ENCODE data around the gene UQCRC2. TPM values are rescaled to one million over a fixed set of nuclear protein-coding genes. Genes with fewer than 3 reads are reported as not detected.
A peak's percentile ranks its signal among the peaks of the same experiment; 100 is the strongest.
"Not testable (repeated sequence)": the region's sequence is repeated elsewhere in the genome, so short reads cannot be mapped to it uniquely, and the experiment has no call there.

The UQCRC2 gene
- total RNA-seq, 4 donors from 2014 or later = 163 to 198 (median 177) TPM

- ATAC-seq = no peak
These were observed 43.9 kb downstream of the UQCRC2 start for GRCh38 chr16:21996923-21997696.

GRCh38 chr16:21997697-21998480 lies 44.7 kb downstream of the UQCRC2 start:
- peaks cover 0 to 16% (median 4%) of the 10 kb centered on the region in 3 donors for H3K4me1 ChIP-seq
- 66 to 84% methylated on average over 4 to 6 of the region's 7 CpGs for WGBS, 2 donors (ENCODE audit: low coverage in 1 of 2)
- no peak for ATAC-seq
- H3K36me3 ChIP-seq = no peaks in the 10 kb centered on the region
- H3K9me3 ChIP-seq = no peaks in the 10 kb centered on the region
- no peak for TF ChIP-seq CTCF (IDR thresholded peaks at IDR 0.05)
- TF ChIP-seq EP300 (IDR thresholded peaks at IDR 0.05) = no peak
- TF ChIP-seq POLR2AphosphoS5 (IDR thresholded peaks at IDR 0.05) = no peak
- no peak for TF ChIP-seq POLR2A (IDR thresholded peaks at IDR 0.05)
- H3K27me3 ChIP-seq = no peaks in the 10 kb centered on the region
- no peak overlapping the region for H3K4me3 ChIP-seq
- peak overlapping the region in 2 of 4 donors; percentile 2 to 41 for H3K27ac ChIP-seq

More at GRCh38 chr16:21996923-21997696, 43.9 kb downstream of the UQCRC2 start:
- TF ChIP-seq POLR2AphosphoS5 (IDR thresholded peaks at IDR 0.05) (no peak), EP300 (IDR thresholded peaks at IDR 0.05) (no peak)
- whole genome bisulfite sequencing, 2 donors (ENCODE audit: low coverage in 1 of 2) = 77 to 78% methylated on average over 6 to 9 of the region's 9 CpGs
- Histone ChIP-seq H3K36me3 (no peaks in the 10 kb centered on the region), H3K9me3 (no peaks in the 10 kb centered on the region), H3K27me3 (no peaks in the 10 kb centered on the region), H3K4me1 (peaks cover 0 to 16% (median 4%) of the 10 kb centered on the region in 3 donors), H3K4me3 (no peak overlapping the region), H3K27ac (peak overlapping the region in 2 of 4 donors; percentile 2 to 18)

- WGBS, 2 donors (ENCODE audit: low coverage in 1 of 2) = 33 to 67% methylated on average over 1 of the region's 1 CpG
- H3K27ac ChIP-seq = no peak overlapping the region
- no peaks in the 10 kb centered on the region for H3K27me3 ChIP-seq
- H3K36me3 ChIP-seq = no peaks in the 10 kb centered on the region
- TF ChIP-seq EP300 (IDR thresholded peaks at IDR 0.05) (no peak), CTCF (IDR thresholded peaks at IDR 0.05) (no peak), POLR2A (IDR thresholded peaks at IDR 0.05) (no peak), POLR2AphosphoS5 (IDR thresholded peaks at IDR 0.05) (no peak)
- peaks cover 0 to 17% (median 4%) of the 10 kb centered on the region in 3 donors for H3K4me1 ChIP-seq
- peak; percentile 15 for ATAC-seq
- H3K4me3 ChIP-seq = no peak overlapping the region
- no peaks in the 10 kb centered on the region for H3K9me3 ChIP-seq
These were observed 48.4 kb downstream of the UQCRC2 start for GRCh38 chr16:22001591-22001990.

GRCh38 chr16:22002047-22002446 lies 48.9 kb downstream of the UQCRC2 start:
- H3K4me3 ChIP-seq, H3K27ac ChIP-seq, H3K27me3 ChIP-seq, H3K36me3 ChIP-seq, ATAC-seq, H3K9me3 ChIP-seq: not testable (repeated sequence)
- H3K4me1 ChIP-seq = peaks cover 0 to 21% (median 7%) of the 10 kb centered on the region in 3 donors
- WGBS, 2 donors (ENCODE audit: low coverage in 1 of 2) = 90% methylated on average over 1 of the region's 1 CpG; no CpG with 5 or more reads in 1 of the 2 donors

- 81% methylated on average over 3 of the region's 4 CpGs; no CpG with 5 or more reads in 1 of the 2 donors for WGBS, 2 donors (ENCODE audit: low coverage in 1 of 2)
- peaks cover 0 to 26% (median 9%) of the 10 kb centered on the region in 3 donors for H3K4me1 ChIP-seq
- no peak overlapping the region for H3K27ac ChIP-seq
- H3K36me3 ChIP-seq = no peaks in the 10 kb centered on the region
- TF ChIP-seq CTCF (IDR thresholded peaks at IDR 0.05) = no peak
- TF ChIP-seq POLR2AphosphoS5 (IDR thresholded peaks at IDR 0.05) = no peak
- no peak for TF ChIP-seq POLR2A (IDR thresholded peaks at IDR 0.05)
- TF ChIP-seq EP300 (IDR thresholded peaks at IDR 0.05) = no peak
- no peak for ATAC-seq
- H3K4me3 ChIP-seq = no peak overlapping the region
- H3K27me3 ChIP-seq = no peaks in the 10 kb centered on the region
- H3K9me3 ChIP-seq = no peaks in the 10 kb centered on the region
These were observed 50.0 kb downstream of the UQCRC2 start for GRCh38 chr16:22003195-22003594.
